HepG2 (cell line): ENCODE data around the gene MOB3C. TPM values are rescaled to one million over a fixed set of nuclear protein-coding genes. Genes with fewer than 3 reads are reported as not detected.
"Not testable (repeated sequence)": the region's sequence is repeated elsewhere in the genome, so short reads cannot be mapped to it uniquely, and the experiment has no call there.

ENCODE experiments used
- ATAC-seq: fragments of 200-7000 bp; cut with Tn5 transposase; 3 replicates; pipeline ENCODE4 v1.9.1; 2020; ENCODE audit warnings: mild to moderate bottlenecking, moderate library complexity
- BruUV-seq: library from RNA; stranded (reverse); fragments of 400-500 nt; replicated peaks from 2 replicates; lab custom pipeline; 2021; lab: Mats Ljungman, UMichigan
- CTCF ChIA-PET: fragments of 300-600 bp; formaldehyde crosslinking; extraction: SDS; loops from one replicate; lab custom pipeline; 2021; ENCODE audit warnings: low total read pairs, inconsistent platforms, low intra/inter-chr PET ratio; lab: Yijun Ruan, JAX
- POLR2A ChIA-PET: fragments of 350-600 bp; sonication (Branson Sonifier 250); formaldehyde crosslinking; loops from one replicate; lab custom pipeline; 2020; ENCODE audit warnings: antibody characterized with exemption, inconsistent platforms; lab: Yijun Ruan, JAX
- DNase-seq: peaks from one replicate; pipeline ENCODE4 v3.0.0-alpha.2; 2015; ENCODE audit warnings: low spot score
- FAIRE-seq: peaks from 3 replicates; lab custom pipeline; 2011; peaks lifted over from hg19 to GRCh38; lab: Jason Lieb, UNC
- H2AFZ ChIP-seq: one replicate; pipeline ENCODE4 v1.6.1; 2011; ENCODE audit warnings: low read length, inconsistent platforms
- H3K27ac ChIP-seq: fragments of 300-600 bp; 3 replicates; pipeline ENCODE4 v1.8.0; 2011; ENCODE audit warnings: mixed run types, mild to moderate bottlenecking, mixed read lengths, low read length, inconsistent platforms; ENCODE audit not compliant: insufficient read depth; ENCODE audit errors: extremely low read length
- H3K27me3 ChIP-seq, 2 experiments: fragments of 200-600 bp in 1 of 2; 2 replicates in 1 of 2; 3 replicates in 1 of 2; pipeline versions ENCODE4 v1.6.0 to v1.8.0; 2011; ENCODE audit warnings: low read length in 2 of 2, mild to moderate bottlenecking in 2 of 2, moderate library complexity in 2 of 2, inconsistent platforms in 1 of 2; ENCODE audit not compliant: insufficient read depth in 2 of 2, control insufficient read depth in 1 of 2
- H3K36me3 ChIP-seq, 2 experiments: fragments of 200-600 bp in 1 of 2; replicated peaks in 1 of 2; 2 replicates in 1 of 2; 3 replicates in 1 of 2; pipeline versions ENCODE4 v1.5.1 to v1.8.0; 2011; ENCODE audit warnings: low read length in 2 of 2, inconsistent platforms in 1 of 2; ENCODE audit not compliant: insufficient read depth in 2 of 2, control insufficient read depth in 1 of 2
- H3K4me1 ChIP-seq: 2 replicates; pipeline ENCODE4 v1.5.1; 2012; ENCODE audit warnings: low read length, inconsistent platforms; ENCODE audit not compliant: insufficient read depth
- H3K4me2 ChIP-seq: 2 replicates; pipeline ENCODE4 v1.6.0; 2011; ENCODE audit warnings: low read depth, low read length, inconsistent platforms
- H3K4me3 ChIP-seq, 3 experiments: fragments of 200-600 bp in 1 of 3; sonication (generic), shearing (Covaris generic) in 1 of 3; replicated peaks in 1 of 3; 2 replicates each; pipeline ENCODE4 v1.5.1; 2011 to 2016; ENCODE audit warnings: low read length in 3 of 3, inconsistent platforms in 2 of 3, low read depth in 2 of 3, mild to moderate bottlenecking in 2 of 3, control low read depth in 1 of 3, mixed read lengths in 1 of 3; ENCODE audit not compliant: insufficient read depth in 1 of 3
- H3K79me2 ChIP-seq: one replicate; pipeline ENCODE4 v1.6.1; 2011; ENCODE audit warnings: low read length, inconsistent platforms; ENCODE audit not compliant: insufficient read depth
- H3K9ac ChIP-seq: 2 replicates; pipeline ENCODE4 v1.6.0; 2011; ENCODE audit warnings: mild to moderate bottlenecking, low read depth, low read length, inconsistent platforms; ENCODE audit not compliant: insufficient read depth
- H3K9me3 ChIP-seq: 2 replicates; pipeline ENCODE4 v1.5.1; 2012; ENCODE audit warnings: mild to moderate bottlenecking, low read length
- H4K20me1 ChIP-seq: 2 replicates; pipeline ENCODE4 v1.6.0; 2011; ENCODE audit warnings: inconsistent platforms, mild to moderate bottlenecking, low read length, moderate library complexity; ENCODE audit not compliant: insufficient read depth
- NFE2 ChIP-seq: sonication (generic); formaldehyde crosslinking; IDR thresholded peaks from 2 replicates; pipeline ENCODE4 v1.4.0; 2020; ENCODE audit warnings: missing genetic modification reagents
- ZNF615 ChIP-seq: sonication (generic); formaldehyde crosslinking; IDR thresholded peaks from 2 replicates; pipeline ENCODE4 v1.5.0; 2020; ENCODE audit warnings: mild to moderate bottlenecking, missing genetic modification reagents, borderline replicate concordance
- WGBS: methylation state at CpG from one replicate; pipeline ENCODE4 v1.1.6; 2017; ENCODE audit warnings: low lambda C conversion rate; 5-methylcytosine and 5-hydroxymethylcytosine counted together
- in situ Hi-C: cut with HindIII; loops from 2 replicates; pipeline ENCODE4 v1.10.0; 2017; ENCODE audit warnings: low pct_unique_long_range_greater_than_20kb; ENCODE audit not compliant: extremely low pct_ligation_motif_present
- intact Hi-C: fragments of 100-400 bp; cut with micrococcal nuclease; formaldehyde crosslinking; loops from one replicate; pipeline ENCODE4 v1.10.0; 2022; ENCODE audit not compliant: unreplicated experiment
- polyA plus RNA-seq, 8 experiments: library from polyadenylated mRNA; depleted of rRNA in 3 of 8; stranded (reverse) in 7 of 8; unstranded in 1 of 8; fragments of >200 nt; fragmentation: Illumina TruSeq in 4 of 8; extraction: Trizol in 4 of 8; gene quantifications; 2 replicates each; pipeline versions ENCODE4 v1.2.1 to v1.2.3, GENCODE V29; 2011 to 2016; ENCODE audit warnings: low read depth in 4 of 8, missing spikeins in 1 of 8, mixed read lengths in 1 of 8; ENCODE audit not compliant: insufficient read depth in 1 of 8
- total RNA-seq, 5 experiments: library from RNA; depleted of rRNA; stranded (reverse); fragments of >200 nt; fragmentation: Illumina TruSeq; extraction: Trizol; gene quantifications; 2 replicates each; pipeline ENCODE4 v1.2.3, GENCODE V29; 2016; ENCODE audit warnings: low read depth in 1 of 5

Gene MOB3C
- total and polyA plus RNA-seq, 2 of the 13 experiments (the other 11 are each of a cell fraction or from before 2014, with no cell fraction given): 3.5 to 4.1 TPM

DNA sequence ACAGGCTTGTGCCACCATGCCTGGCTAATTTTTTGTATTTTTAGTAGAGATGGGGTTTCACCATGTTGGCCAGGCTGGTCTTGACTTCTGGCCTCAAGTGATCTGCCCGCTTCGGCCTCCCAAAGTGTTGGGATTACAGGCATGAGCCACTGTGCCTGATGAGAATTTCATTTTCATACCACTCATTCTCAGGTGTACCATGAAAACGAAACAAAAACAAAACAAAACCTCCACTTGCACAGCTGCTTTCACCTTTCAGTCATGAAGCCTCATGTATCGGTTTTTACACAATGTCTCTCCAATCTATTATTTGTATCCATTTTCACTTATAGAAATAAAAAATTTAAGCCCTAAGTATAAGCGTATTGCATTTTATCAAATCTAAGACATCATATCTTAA is 43.5 kb upstream of the MOB3C start:
- H2AFZ ChIP-seq, H3K4me1 ChIP-seq, ATAC-seq, POLR2A ChIA-PET, FAIRE-seq, H3K9me3 ChIP-seq, CTCF ChIA-PET, DNase-seq, H3K9ac ChIP-seq, H3K27ac ChIP-seq, H3K79me2 ChIP-seq, H4K20me1 ChIP-seq, BruUV-seq, H3K4me3 ChIP-seq, H3K27me3 ChIP-seq, H3K4me2 ChIP-seq, in situ Hi-C loops: not testable (repeated sequence)
- intact Hi-C loops: loop anchor here (10.0 kb wide), 1 partner anchor 45 kb away; the partner anchor contains the start of gene MOB3C
- peaks cover 6 to 37% of the 10 kb centered on the region in 2 experiments for H3K36me3 ChIP-seq
- 93% methylated on average over 5 of the region's 5 CpGs for WGBS

DNA sequence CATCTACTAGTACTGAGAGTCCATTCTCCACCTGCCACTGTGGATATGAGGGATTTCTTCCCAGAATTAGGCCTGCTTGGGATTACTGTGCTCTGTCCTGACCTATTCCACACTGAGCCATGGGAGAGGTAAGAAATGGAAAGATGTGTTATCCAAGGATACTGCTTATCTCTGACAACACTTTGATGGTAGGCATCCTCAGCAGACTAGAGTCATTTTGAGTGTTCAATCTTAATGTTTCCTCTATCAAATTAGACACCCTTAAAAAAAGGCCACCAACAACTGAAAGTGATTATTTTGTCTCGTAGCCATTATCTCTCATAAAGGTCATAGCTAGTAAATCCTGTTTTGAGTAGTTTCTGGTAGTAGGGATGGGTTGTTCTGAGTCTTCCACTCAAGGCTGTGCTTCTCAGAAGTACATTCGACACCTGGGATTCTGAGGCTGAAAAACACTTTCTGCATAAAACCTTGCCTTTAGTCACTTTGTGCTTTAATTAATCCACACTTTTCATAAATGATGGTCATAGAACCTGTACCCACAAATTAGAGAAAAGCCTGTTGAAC is 42.8 kb upstream of the MOB3C start:
- H3K4me1 ChIP-seq: no peaks in the 10 kb centered on the region
- WGBS: 94% methylated on average over 2 of the region's 2 CpGs
- H3K9ac ChIP-seq: no peak overlapping the region
- H3K27ac ChIP-seq: no peak overlapping the region
- no peak overlapping the region for H3K4me2 ChIP-seq
- H4K20me1 ChIP-seq: no peaks in the 10 kb centered on the region
- CTCF ChIA-PET: no interaction called here
- no peak overlapping the region for H2AFZ ChIP-seq
- in situ Hi-C loops (no loop called here), intact Hi-C loops (no loop called here)
- H3K36me3 ChIP-seq: peaks cover 4 to 29% of the 10 kb centered on the region in 2 experiments; a peak in 4 of 5 replicates
- no peak overlapping the region for H3K4me3 ChIP-seq
- ATAC-seq (no peak), DNase-seq (no peak), FAIRE-seq (no peak)
- BruUV-seq: no TSS peak
- no peaks in the 10 kb centered on the region for H3K79me2 ChIP-seq
- no peaks in the 10 kb centered on the region for H3K9me3 ChIP-seq
- POLR2A ChIA-PET: no interaction called here
- no peaks in the 10 kb centered on the region for H3K27me3 ChIP-seq
- TF ChIP-seq NFE2: no peak
- TF ChIP-seq ZNF615 (CRISPR knock-in tag): no peak
